ENCODE data around the gene FAIM2.

DNA sequence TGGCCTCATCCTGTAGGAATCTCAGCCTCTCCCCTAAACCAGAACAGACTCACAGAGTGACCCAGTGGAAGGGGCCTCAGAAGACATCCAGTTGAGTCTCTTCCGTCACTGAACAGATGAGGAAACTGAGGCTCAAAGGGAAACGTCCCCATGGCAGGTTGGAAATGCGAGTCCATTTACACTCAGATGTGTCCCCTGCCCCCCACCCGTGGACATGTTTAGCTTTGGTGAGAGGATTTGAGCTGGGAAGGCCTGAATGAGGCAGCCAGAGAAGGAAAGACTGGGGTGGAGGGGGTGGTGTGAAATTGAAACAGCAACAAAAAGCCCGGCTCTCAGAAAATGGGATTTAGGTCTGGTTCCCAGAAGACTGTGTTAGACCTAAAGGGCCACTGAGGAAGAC, 1.7 kb downstream of the FAIM2 start:
- TF ChIP-seq, protein P1, sequence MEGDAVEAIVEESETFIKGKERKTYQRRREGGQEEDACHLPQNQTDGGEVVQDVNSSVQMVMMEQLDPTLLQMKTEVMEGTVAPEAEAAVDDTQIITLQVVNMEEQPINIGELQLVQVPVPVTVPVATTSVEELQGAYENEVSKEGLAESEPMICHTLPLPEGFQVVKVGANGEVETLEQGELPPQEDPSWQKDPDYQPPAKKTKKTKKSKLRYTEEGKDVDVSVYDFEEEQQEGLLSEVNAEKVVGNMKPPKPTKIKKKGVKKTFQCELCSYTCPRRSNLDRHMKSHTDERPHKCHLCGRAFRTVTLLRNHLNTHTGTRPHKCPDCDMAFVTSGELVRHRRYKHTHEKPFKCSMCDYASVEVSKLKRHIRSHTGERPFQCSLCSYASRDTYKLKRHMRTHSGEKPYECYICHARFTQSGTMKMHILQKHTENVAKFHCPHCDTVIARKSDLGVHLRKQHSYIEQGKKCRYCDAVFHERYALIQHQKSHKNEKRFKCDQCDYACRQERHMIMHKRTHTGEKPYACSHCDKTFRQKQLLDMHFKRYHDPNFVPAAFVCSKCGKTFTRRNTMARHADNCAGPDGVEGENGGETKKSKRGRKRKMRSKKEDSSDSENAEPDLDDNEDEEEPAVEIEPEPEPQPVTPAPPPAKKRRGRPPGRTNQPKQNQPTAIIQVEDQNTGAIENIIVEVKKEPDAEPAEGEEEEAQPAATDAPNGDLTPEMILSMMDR (IDR thresholded peaks at IDR 0.05; ENCODE audit: poor library complexity, severe bottlenecking) = no peak
- TF ChIP-seq POLR2AphosphoS5 (IDR thresholded peaks at IDR 0.05) (no peak), SMC3 (conservative IDR thresholded peaks at IDR 0.05; ENCODE audit: poor library complexity) (no peak), EP300 (conservative IDR thresholded peaks at IDR 0.05; ENCODE audit: poor library complexity, severe bottlenecking) (no peak), EZH2 (IDR thresholded peaks at IDR 0.05; ENCODE audit: borderline replicate concordance, insufficient read depth, low read length, poor library complexity, severe bottlenecking) (no peak), RAD21 (conservative IDR thresholded peaks at IDR 0.05) (no peak), MXI1 (conservative IDR thresholded peaks at IDR 0.05; ENCODE audit: poor library complexity, severe bottlenecking) (no peak)
- TF ChIP-seq, protein P2, sequence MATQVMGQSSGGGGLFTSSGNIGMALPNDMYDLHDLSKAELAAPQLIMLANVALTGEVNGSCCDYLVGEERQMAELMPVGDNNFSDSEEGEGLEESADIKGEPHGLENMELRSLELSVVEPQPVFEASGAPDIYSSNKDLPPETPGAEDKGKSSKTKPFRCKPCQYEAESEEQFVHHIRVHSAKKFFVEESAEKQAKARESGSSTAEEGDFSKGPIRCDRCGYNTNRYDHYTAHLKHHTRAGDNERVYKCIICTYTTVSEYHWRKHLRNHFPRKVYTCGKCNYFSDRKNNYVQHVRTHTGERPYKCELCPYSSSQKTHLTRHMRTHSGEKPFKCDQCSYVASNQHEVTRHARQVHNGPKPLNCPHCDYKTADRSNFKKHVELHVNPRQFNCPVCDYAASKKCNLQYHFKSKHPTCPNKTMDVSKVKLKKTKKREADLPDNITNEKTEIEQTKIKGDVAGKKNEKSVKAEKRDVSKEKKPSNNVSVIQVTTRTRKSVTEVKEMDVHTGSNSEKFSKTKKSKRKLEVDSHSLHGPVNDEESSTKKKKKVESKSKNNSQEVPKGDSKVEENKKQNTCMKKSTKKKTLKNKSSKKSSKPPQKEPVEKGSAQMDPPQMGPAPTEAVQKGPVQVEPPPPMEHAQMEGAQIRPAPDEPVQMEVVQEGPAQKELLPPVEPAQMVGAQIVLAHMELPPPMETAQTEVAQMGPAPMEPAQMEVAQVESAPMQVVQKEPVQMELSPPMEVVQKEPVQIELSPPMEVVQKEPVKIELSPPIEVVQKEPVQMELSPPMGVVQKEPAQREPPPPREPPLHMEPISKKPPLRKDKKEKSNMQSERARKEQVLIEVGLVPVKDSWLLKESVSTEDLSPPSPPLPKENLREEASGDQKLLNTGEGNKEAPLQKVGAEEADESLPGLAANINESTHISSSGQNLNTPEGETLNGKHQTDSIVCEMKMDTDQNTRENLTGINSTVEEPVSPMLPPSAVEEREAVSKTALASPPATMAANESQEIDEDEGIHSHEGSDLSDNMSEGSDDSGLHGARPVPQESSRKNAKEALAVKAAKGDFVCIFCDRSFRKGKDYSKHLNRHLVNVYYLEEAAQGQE (IDR thresholded peaks at IDR 0.05; ENCODE audit: borderline replicate concordance) = no peak

Data from neural cell (in vitro differentiated cells).